PC-3 (cell line): Measurements from ENCODE around the gene EFL1. TPM values are rescaled to one million over a fixed set of nuclear protein-coding genes. Genes with fewer than 3 reads are reported as not detected.

Experiments
- ATAC-seq: fragments of 200-7000 bp; cut with Tn5 transposase; 2 replicates; pipeline ENCODE4 v1.9.1; 2020; ENCODE audit warnings: mild to moderate bottlenecking, moderate library complexity
- BruUV-seq: library from RNA; stranded (reverse); fragments of 400-500 nt; replicated peaks from 2 replicates; lab custom pipeline; 2021; lab: Mats Ljungman, UMichigan
- CTCF ChIA-PET: fragments of 300-600 bp; sonication (Branson Sonifier 250); formaldehyde crosslinking; loops from one replicate; lab custom pipeline; 2022; ENCODE audit warnings: antibody characterized with exemption; lab: Charles Lee
- POLR2A ChIA-PET: fragments of 300-600 bp; sonication (Branson Sonifier 250); formaldehyde crosslinking; loops from one replicate; lab custom pipeline; 2022; ENCODE audit warnings: antibody characterized with exemption; ENCODE audit not compliant: unreplicated experiment; lab: Charles Lee
- DNase-seq: peaks from one replicate; pipeline ENCODE4 v3.0.0-alpha.2; 2015
- H2AFZ ChIP-seq: fragments of 300-600 bp; sonication (generic); 2 replicates; pipeline ENCODE4 v1.6.0; 2016; ENCODE audit warnings: antibody characterized with exemption, low read length
- H3F3A ChIP-seq: fragments of 300-600 bp; sonication (generic); one replicate; pipeline ENCODE4 v1.6.0; 2017; ENCODE audit warnings: antibody characterized with exemption, low read length, control low read depth, mild to moderate bottlenecking; ENCODE audit not compliant: unreplicated experiment
- H3K27ac ChIP-seq: fragments of 300-600 bp; sonication (generic); 2 replicates; pipeline ENCODE4 v1.5.1; 2016; ENCODE audit warnings: mild to moderate bottlenecking, low read length
- H3K27me3 ChIP-seq: fragments of 300-600 bp; sonication (generic); 2 replicates; pipeline ENCODE4 v1.6.1; 2016; ENCODE audit warnings: low read length, mixed read lengths
- H3K36me3 ChIP-seq: fragments of 300-600 bp; sonication (generic); 2 replicates; pipeline ENCODE4 v1.6.1; 2016; ENCODE audit warnings: low read depth, mixed run types, low read length, mixed read lengths
- H3K4me1 ChIP-seq: fragments of 300-600 bp; sonication (generic); 2 replicates; pipeline ENCODE4 v1.5.1; 2016; ENCODE audit warnings: low read length; ENCODE audit not compliant: insufficient read depth
- H3K4me2 ChIP-seq: fragments of 300-600 bp; sonication (generic); 2 replicates; pipeline ENCODE4 v1.6.0; 2016; ENCODE audit warnings: low read length
- H3K4me3 ChIP-seq: fragments of 300-600 bp; sonication (generic); 2 replicates; pipeline ENCODE4 v1.5.1; 2016; ENCODE audit warnings: mild to moderate bottlenecking, low read length, mixed read lengths
- H3K79me2 ChIP-seq: fragments of 300-600 bp; sonication (generic); 2 replicates; pipeline ENCODE4 v1.6.1; 2017; ENCODE audit warnings: low read length, mixed read lengths
- H3K9ac ChIP-seq: fragments of 300-600 bp; sonication (generic); 2 replicates; pipeline ENCODE4 v1.6.0; 2016; ENCODE audit warnings: mild to moderate bottlenecking, low read length
- H3K9me2 ChIP-seq: fragments of 300-600 bp; sonication (generic); replicated peaks from 2 replicates; pipeline ENCODE4 v1.6.1; 2016; ENCODE audit warnings: mixed run types, low read length, mixed read lengths
- H3K9me3 ChIP-seq: fragments of 300-600 bp; sonication (generic); 2 replicates; pipeline ENCODE4 v1.6.1; 2016; ENCODE audit warnings: low read length, mixed read lengths
- H4K20me1 ChIP-seq: fragments of 300-600 bp; sonication (generic); 2 replicates; pipeline ENCODE4 v1.6.1; 2016; ENCODE audit warnings: low read length, mixed read lengths
- CTCF ChIP-seq: fragments of 300-600 bp; sonication (generic); conservative IDR thresholded peaks from 2 replicates; pipeline ENCODE4 v1.5.1; 2017; ENCODE audit warnings: antibody characterized with exemption, low read depth, mild to moderate bottlenecking, low read length
- EZH2 ChIP-seq: fragments of 300-600 bp; sonication (generic); IDR thresholded peaks from one replicate; pipeline ENCODE4 v1.6.1; 2017; ENCODE audit warnings: antibody characterized with exemption, mild to moderate bottlenecking, low read length; ENCODE audit not compliant: unreplicated experiment
- EZH2phosphoT487 ChIP-seq: fragments of 300-600 bp; sonication (generic); IDR thresholded peaks from 2 replicates; pipeline ENCODE4 v1.6.1; 2018; ENCODE audit warnings: mild to moderate bottlenecking, antibody characterized with exemption, low read length, borderline replicate concordance
- intact Hi-C: fragments of 100-400 bp; cut with micrococcal nuclease; formaldehyde crosslinking; loops from 2 replicates; pipeline ENCODE4 v1.9.0; 2023
- total RNA-seq: library from RNA; depleted of rRNA; stranded (reverse); fragments of >200 nt; gene quantifications from 2 replicates; pipeline ENCODE4 v1.2.3, GENCODE V29; 2014

Gene EFL1
- total RNA-seq, 1 experiment from 2014 or later = 14.7 TPM

GRCh38 chr15:82304778-82305090 lies 42.2 kb upstream of the EFL1 start:
- TF ChIP-seq CTCF (no peak), EZH2 (no peak), EZH2phosphoT487 (no peak)
- intact Hi-C loops = no loop called here
- Histone ChIP-seq H3K9ac (no peak overlapping the region), H3K27me3 (no peaks in the 10 kb centered on the region), H3K36me3 (no peaks in the 10 kb centered on the region), H3K27ac (no peak overlapping the region), H2AFZ (no peak overlapping the region), H3K9me3 (no peaks in the 10 kb centered on the region), H3F3A (no peaks in the 10 kb centered on the region), H3K4me3 (no peak overlapping the region), H3K4me1 (no peaks in the 10 kb centered on the region), H3K4me2 (no peak overlapping the region), H3K9me2 (no peaks in the 10 kb centered on the region), H4K20me1 (no peaks in the 10 kb centered on the region), H3K79me2 (no peaks in the 10 kb centered on the region)
- no TSS peak for BruUV-seq
- DNase-seq (no peak), ATAC-seq (no peak)
- ChIA-PET CTCF (no interaction called here), POLR2A (no interaction called here)

DNA sequence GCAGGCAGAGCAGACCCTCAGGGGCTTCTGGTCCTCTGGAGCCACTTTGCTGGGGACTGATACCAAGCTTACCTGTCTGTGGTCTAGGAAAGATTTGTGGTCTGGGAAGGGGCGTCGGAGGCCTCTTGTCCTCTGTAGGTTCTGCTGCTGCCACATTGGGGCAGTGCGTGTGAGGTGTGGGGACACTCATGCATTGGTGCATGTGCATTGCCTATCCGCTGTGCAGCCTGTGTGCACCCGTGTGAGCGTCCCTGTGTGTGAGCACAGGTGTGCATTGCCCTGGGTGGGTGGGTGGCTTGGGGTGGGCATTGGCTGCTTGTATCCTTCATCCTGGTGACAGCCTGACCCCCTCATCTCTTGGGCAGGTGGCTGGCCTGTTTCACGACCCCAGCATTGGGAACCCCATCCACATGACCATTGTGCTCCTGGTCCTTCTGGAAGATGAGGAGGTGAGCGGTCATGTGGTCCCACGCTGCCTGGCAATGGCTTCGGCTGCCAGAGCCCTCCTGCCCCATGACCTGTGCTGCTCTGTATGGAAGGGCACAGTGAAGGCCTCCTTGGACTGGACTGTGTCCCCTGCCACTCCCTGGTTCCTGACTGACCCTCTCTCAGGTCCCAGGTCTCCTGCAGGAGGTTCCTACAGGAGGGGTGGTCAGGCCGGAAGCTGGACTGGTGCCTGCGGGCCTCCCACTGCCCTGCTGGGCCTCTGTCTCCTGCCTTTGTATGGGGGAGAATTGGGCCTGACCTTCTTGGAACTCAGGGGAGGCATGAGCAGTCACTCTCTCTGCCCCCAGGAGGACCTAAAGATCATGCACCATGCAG lies 41.6 kb upstream of the EFL1 start:
- Histone ChIP-seq H3K9me3 (no peaks in the 10 kb centered on the region), H3K4me2 (no peak overlapping the region), H3K36me3 (no peaks in the 10 kb centered on the region), H3K4me3 (no peak overlapping the region), H3F3A (no peaks in the 10 kb centered on the region), H3K27ac (no peak overlapping the region), H3K27me3 (no peaks in the 10 kb centered on the region), H3K9ac (no peak overlapping the region), H4K20me1 (no peaks in the 10 kb centered on the region), H3K79me2 (no peaks in the 10 kb centered on the region), H3K9me2 (no peaks in the 10 kb centered on the region), H2AFZ (no peak overlapping the region), H3K4me1 (no peaks in the 10 kb centered on the region)
- ATAC-seq (no peak), DNase-seq (no peak)
- ChIA-PET CTCF (no interaction called here), POLR2A (no interaction called here)
- intact Hi-C loops = no loop called here
- BruUV-seq = no TSS peak
- TF ChIP-seq CTCF (no peak), EZH2 (no peak), EZH2phosphoT487 (no peak)

DNA sequence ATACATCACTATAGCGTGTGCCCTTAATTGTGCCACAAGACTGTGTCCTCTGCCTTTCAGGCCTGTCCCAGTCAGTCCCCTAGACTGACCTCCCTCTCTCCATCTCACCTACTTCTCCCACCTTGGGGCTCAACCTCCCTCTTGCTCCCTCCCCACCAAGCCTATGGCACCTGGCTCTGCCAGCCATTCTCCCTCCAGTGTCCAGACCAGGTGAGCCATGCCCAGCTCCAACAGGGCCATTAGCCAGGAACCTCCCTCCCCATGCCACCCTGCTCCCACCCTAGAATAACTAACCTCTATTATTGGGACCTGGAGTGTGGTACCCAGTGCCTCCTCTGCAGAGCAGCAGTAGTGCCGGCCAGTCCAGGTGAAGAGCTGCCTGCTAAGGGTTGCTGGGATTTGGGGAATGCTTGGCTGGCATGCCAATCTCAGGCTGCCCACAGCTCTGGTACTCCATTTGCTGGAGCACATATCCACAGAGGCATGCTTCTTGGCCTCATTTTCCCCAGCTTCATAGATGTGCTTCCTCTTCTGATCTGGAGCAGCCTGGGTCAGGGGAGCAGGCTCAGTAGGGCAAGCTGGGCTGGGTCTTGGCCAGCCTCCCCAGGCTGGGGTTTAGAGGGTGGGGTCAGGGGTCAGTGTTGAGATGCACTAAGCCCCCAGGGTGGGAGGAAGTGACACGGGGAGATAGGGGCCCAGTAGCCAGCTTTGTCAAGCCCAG lies 38.9 kb upstream of the EFL1 start:
- Histone ChIP-seq H2AFZ (no peak overlapping the region), H3K79me2 (no peaks in the 10 kb centered on the region), H3K9me2 (no peaks in the 10 kb centered on the region), H4K20me1 (no peaks in the 10 kb centered on the region), H3K27ac (no peak overlapping the region), H3K4me2 (no peak overlapping the region), H3K27me3 (no peaks in the 10 kb centered on the region), H3K4me3 (no peak overlapping the region), H3F3A (no peaks in the 10 kb centered on the region), H3K4me1 (no peaks in the 10 kb centered on the region), H3K9ac (no peak overlapping the region), H3K9me3 (no peaks in the 10 kb centered on the region), H3K36me3 (no peaks in the 10 kb centered on the region)
- POLR2A ChIA-PET = no interaction called here
- CTCF ChIA-PET = no interaction called here
- no TSS peak for BruUV-seq
- TF ChIP-seq EZH2 = no peak
- TF ChIP-seq EZH2phosphoT487 = no peak
- no peak for TF ChIP-seq CTCF
- intact Hi-C loops = no loop called here
- ATAC-seq = no peak
- no peak for DNase-seq
